GM20431 (cell line): ENCODE results near the gene HBB.

ENCODE experiments used
- in situ Hi-C: fragments of 300-500 bp; cut with MseI, MboI; formaldehyde crosslinking; loops from one replicate; pipeline ENCODE4 v1.15.0; 2020; ENCODE audit warnings: low sequenced_read_pairs; ENCODE audit not compliant: unreplicated experiment

Gene HBB

GRCh38 chr11:5229796-5230195, 2.9 kb upstream of the HBB start:
- in situ Hi-C loops, result no loop called here

GRCh38 chr11:5229356-5229755, 2.5 kb upstream of the HBB start:
- in situ Hi-C loops, result no loop called here

- in situ Hi-C loops, result no loop called here
Measured at GRCh38 chr11:5228124-5228523, 1.3 kb upstream of the HBB start.

- in situ Hi-C loops, result no loop called here
Measured at GRCh38 chr11:5227681-5228080, 810 bp upstream of the HBB start.

- in situ Hi-C loops, result no loop called here
Measured at GRCh38 chr11:5225480-5225871, 1.4 kb downstream of the HBB start.

GRCh38 chr11:5224538-5225479, 2.1 kb downstream of the HBB start:
- in situ Hi-C loops, result loop anchor here (25.0 kb wide), 1 partner anchor 137 kb away; the partner anchor contains the start of gene OR51B6

GRCh38 chr11:5223686-5224085, 3.2 kb downstream of the HBB start:
- in situ Hi-C loops, result loop anchor here (25.0 kb wide), 1 partner anchor 139 kb away; the partner anchor contains the start of gene OR51B6

- in situ Hi-C loops, result loop anchor here (25.0 kb wide), 1 partner anchor 139 kb away; the partner anchor contains the start of gene OR51B6
Measured at GRCh38 chr11:5223146-5223545, 3.7 kb downstream of the HBB start.

GRCh38 chr11:5210376-5210885, 16.4 kb downstream of the HBB start:
- in situ Hi-C loops, result loop anchor here (25.0 kb wide), 1 partner anchor 152 kb away; the partner anchor contains the start of gene OR51B6

- in situ Hi-C loops, result loop anchor here (25.0 kb wide), 1 partner anchor 158 kb away; the partner anchor contains the start of gene OR51B6
Measured at GRCh38 chr11:5204787-5205186, 22.1 kb downstream of the HBB start.

- in situ Hi-C loops, result loop anchor here (25.0 kb wide), 1 partner anchor 159 kb away; the partner anchor contains the start of gene OR51B6
Measured at GRCh38 chr11:5203366-5203765, 23.5 kb downstream of the HBB start.

- in situ Hi-C loops, result loop anchor here (25.0 kb wide), 1 partner anchor 162 kb away; the partner anchor contains the start of gene OR51B6
Measured at GRCh38 chr11:5200582-5200981, 26.3 kb downstream of the HBB start, which contains the start of gene OR51V1. TSS of gene OR51V1 (minus strand) at chr11:5200682. CDS start at chr11:5200682, 0 bp downstream.

GRCh38 chr11:5198285-5198684, 28.6 kb downstream of the HBB start:
- in situ Hi-C loops, result no loop called here

GRCh38 chr11:5197536-5197935, 29.3 kb downstream of the HBB start:
- in situ Hi-C loops, result no loop called here

- in situ Hi-C loops, result no loop called here
Measured at GRCh38 chr11:5196731-5197130, 30.1 kb downstream of the HBB start.

- in situ Hi-C loops, result no loop called here
Measured at GRCh38 chr11:5196067-5196466, 30.8 kb downstream of the HBB start.

GRCh38 chr11:5192738-5193137, 34.1 kb downstream of the HBB start:
- in situ Hi-C loops, result no loop called here

GRCh38 chr11:5188201-5188600, 38.7 kb downstream of the HBB start:
- in situ Hi-C loops, result no loop called here

- in situ Hi-C loops, result no loop called here
Measured at GRCh38 chr11:5178046-5178837, 48.6 kb downstream of the HBB start.
